Motor neuron (in vitro differentiated cells): ENCODE measurements around the gene NACC2. TPM values are rescaled to one million over a fixed set of nuclear protein-coding genes. Genes with fewer than 3 reads are reported as not detected.

Experiments
- ATAC-seq, 8 experiments: fragments of 200-7000 bp; cut with Tn5 transposase; replicated peaks in 6 of 8; 2 replicates each; pipeline ENCODE4 v1.8.0; 2021; ENCODE audit warnings: mild to moderate bottlenecking in 8 of 8, moderate library complexity in 8 of 8
- H3K27ac ChIP-seq, 2 donors: fragments of 250-450 bp; sonication (Bioruptor Pico); 2 replicates each; pipeline ENCODE4 v1.9.0; 2021; ENCODE audit warnings: antibody characterized with exemption in 2 of 2, mild to moderate bottlenecking in 2 of 2, moderate library complexity in 1 of 2
- H3K4me1 ChIP-seq, 2 donors: fragments of 250-450 bp; sonication (Bioruptor Pico); replicated peaks in 1 of 2; 2 replicates each; pipeline ENCODE4 v1.6.1; 2021; ENCODE audit warnings: antibody characterized with exemption in 2 of 2, mild to moderate bottlenecking in 2 of 2, moderate library complexity in 1 of 2
- H3K4me3 ChIP-seq, 5 donors: fragments of 250-450 bp; sonication (Bioruptor Pico); 2 replicates each; pipeline ENCODE4 v1.9.0; 2021; ENCODE audit warnings: antibody characterized with exemption in 5 of 5, mild to moderate bottlenecking in 5 of 5, moderate library complexity in 4 of 5
- WGBS, 10 experiments: fragments of 450-650 bp; shearing (Covaris generic); methylation state at CpG; one replicate each; pipeline ENCODE4 v1.0.0; 2022; 5-methylcytosine and 5-hydroxymethylcytosine counted together
- in situ Hi-C, 9 experiments: fragments of 400-800 bp; cut with MboI; loops; one replicate each; pipeline ENCODE4 v1.15.0; 2021; ENCODE audit warnings: low sequenced_read_pairs in 9 of 9, low pct_unique_long_range_greater_than_20kb in 2 of 9; ENCODE audit not compliant: unreplicated experiment in 9 of 9
- total RNA-seq, 8 experiments: library from RNA; unstranded; fragments of 300-600 nt; gene quantifications; 2 replicates each; pipeline versions ENCODE4 v1.2.3 to v1.2.4, GENCODE V29; 2022

The NACC2 gene
- total RNA-seq, 8 experiments from 2014 or later: 3.8 to 43.0 (median 16.7) TPM

DNA sequence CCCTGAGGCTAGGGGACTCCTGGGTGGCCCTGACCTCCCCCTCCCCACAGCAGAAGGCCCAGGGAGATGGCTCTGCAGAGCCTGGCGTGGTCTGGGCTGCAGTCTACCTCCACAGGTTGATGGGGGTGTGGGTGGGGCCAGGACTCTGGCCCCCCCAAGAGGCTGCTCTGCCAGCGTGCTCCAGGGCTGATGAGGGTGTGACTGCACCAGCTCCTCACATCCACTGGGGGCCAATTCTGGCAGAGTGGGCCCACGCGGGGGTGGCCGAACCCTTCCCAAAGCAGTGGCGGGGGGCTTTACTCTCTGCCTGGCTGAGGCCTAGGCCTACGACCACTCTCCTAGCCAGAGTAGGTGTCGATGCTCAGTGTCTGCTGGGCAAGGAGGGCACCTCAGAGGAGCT is 105.9 kb downstream of the NACC2 start:
- in situ Hi-C loops: loop anchor here in 1 of 9 experiments (25.0 kb wide), 1 partner anchor 98 kb away; the partner anchor contains the start of gene NACC2
- WGBS, 10 experiments: 60 to 100% (median 100%) methylated on average over 1 to 2 of the region's 8 CpGs; no CpG with 5 or more reads in 7 of the 10 experiments
- no peak overlapping the region for H3K4me3 ChIP-seq
- H3K27ac ChIP-seq: peak overlapping the region; percentile 69 to 72
- ATAC-seq: no peak
- H3K4me1 ChIP-seq: peaks cover 65 to 87% of the 10 kb centered on the region in 2 donors

DNA sequence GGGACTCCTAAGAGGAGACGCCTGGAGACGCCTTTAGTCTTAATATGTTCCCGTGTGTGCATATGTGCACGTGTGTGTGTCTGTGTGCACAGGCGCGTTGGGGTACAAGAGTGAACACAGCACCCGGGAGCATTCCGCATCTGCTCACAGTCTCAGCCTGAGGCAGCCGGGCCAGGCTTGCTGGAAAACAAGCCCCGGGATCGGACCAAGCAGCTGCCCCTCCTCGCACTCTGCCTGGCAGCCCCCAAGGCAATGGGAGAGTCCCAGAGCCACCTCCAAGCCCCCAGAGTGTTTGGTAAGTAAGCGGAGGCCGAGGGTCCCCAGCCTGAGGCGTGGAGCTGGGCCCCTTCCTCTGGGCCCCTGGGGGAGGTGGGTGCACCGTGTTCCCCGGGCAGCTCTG is 106.6 kb downstream of the NACC2 start:
- peak in 5 of 8 experiments; percentile 4 to 18 (median 14) for ATAC-seq
- Histone ChIP-seq H3K4me1 (peaks cover 64 to 87% of the 10 kb centered on the region in 2 donors), H3K4me3 (no peak overlapping the region), H3K27ac (peak overlapping the region in 1 of 2 donors; percentile 69)
- 50 to 100% (median 93%) methylated on average over 1 to 5 of the region's 17 CpGs; no CpG with 5 or more reads in 5 of the 10 experiments for WGBS, 10 experiments
- in situ Hi-C loops: loop anchor here in 1 of 9 experiments (25.0 kb wide), 1 partner anchor 99 kb away; the partner anchor contains the start of gene NACC2

DNA sequence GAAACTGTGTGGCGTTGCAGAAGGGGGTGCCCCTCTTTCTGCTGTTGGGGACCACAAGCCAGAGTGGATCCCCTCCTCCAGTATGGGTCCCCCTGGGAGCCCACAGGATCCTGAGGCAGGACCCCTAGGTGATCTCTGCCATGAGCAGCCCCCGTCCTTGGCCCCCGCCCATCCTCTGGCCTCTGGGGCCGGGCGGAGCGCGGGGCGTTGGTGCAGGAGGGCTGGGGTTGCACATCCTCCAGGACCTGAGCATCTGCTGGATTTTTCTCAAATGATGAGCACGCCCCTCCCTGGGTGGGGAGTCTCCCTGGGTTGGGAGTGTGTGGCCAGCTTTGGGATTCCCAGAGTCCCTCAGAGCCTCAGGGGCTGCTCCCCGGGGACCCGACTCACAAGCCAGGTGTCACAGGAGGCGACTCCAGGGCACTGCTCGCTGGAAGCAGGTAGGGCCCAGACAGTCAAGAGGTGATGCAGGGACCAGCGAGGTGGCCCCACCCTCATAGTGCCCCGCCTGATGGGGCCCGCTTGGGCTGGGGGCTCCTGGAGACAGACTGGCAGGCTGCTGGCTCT is 107.2 kb downstream of the NACC2 start:
- in situ Hi-C loops: loop anchor here in 1 of 9 experiments (25.0 kb wide), 1 partner anchor 99 kb away; the partner anchor contains the start of gene NACC2
- Histone ChIP-seq H3K4me3 (no peak overlapping the region), H3K27ac (no peak overlapping the region), H3K4me1 (peaks cover 65 to 87% of the 10 kb centered on the region in 2 donors)
- no peak for ATAC-seq
- WGBS, 10 experiments: 93 to 100% (median 100%) methylated on average over 3 of the region's 16 CpGs; no CpG with 5 or more reads in 7 of the 10 experiments

- peaks cover 56 to 77% of the 10 kb centered on the region in 2 donors for H3K4me1 ChIP-seq
Measured at GRCh38 chr9:135986605-135987004, 108.5 kb downstream of the NACC2 start.

GRCh38 chr9:135985889-135986288 is 109.2 kb downstream of the NACC2 start:
- Histone ChIP-seq H3K27ac (no peak overlapping the region), H3K4me1 (peaks cover 50 to 70% of the 10 kb centered on the region in 2 donors), H3K4me3 (no peak overlapping the region)
- in situ Hi-C loops: loop anchor here in 1 of 9 experiments (25.0 kb wide), 1 partner anchor 101 kb away; the partner anchor contains the start of gene NACC2
- no peak for ATAC-seq
- WGBS, 10 experiments: 60 to 100% (median 100%) methylated on average over 1 of the region's 21 CpGs; no CpG with 5 or more reads in 7 of the 10 experiments

More at GRCh38 chr9:135986605-135987004, 108.5 kb downstream of the NACC2 start:
- Histone ChIP-seq H3K27ac (no peak overlapping the region), H3K4me3 (no peak overlapping the region)
- in situ Hi-C loops: loop anchor here in 1 of 9 experiments (25.0 kb wide), 1 partner anchor 101 kb away; the partner anchor contains the start of gene NACC2
- ATAC-seq: no peak
- whole genome bisulfite sequencing, 10 experiments: 20 to 66% methylated on average over 1 to 5 of the region's 15 CpGs; no CpG with 5 or more reads in 8 of the 10 experiments

DNA sequence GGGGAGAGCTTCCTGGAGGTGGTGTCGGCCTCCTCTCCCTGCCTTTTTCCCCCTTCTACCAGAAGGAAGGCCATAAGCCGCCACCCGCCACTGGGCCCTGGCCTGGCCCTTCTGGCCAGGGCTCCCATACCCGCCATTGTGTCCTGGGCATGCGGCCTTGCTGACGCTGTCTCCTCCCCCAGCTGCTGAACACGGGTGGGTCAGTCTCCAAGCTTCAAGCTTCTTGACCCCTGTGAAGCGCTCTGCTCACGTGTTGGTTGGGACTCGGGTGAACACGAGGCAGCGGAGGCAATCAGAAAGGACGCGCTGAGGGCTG is 109.7 kb downstream of the NACC2 start:
- WGBS, 10 experiments: 77 to 100% (median 97%) methylated on average over 1 to 5 of the region's 14 CpGs; no CpG with 5 or more reads in 5 of the 10 experiments
- ATAC-seq: no peak
- Histone ChIP-seq H3K4me3 (no peak overlapping the region), H3K4me1 (peaks cover 48 to 67% of the 10 kb centered on the region in 2 donors), H3K27ac (no peak overlapping the region)
- in situ Hi-C loops: loop anchor here in 1 of 9 experiments (25.0 kb wide), 1 partner anchor 102 kb away; the partner anchor contains the start of gene NACC2

DNA sequence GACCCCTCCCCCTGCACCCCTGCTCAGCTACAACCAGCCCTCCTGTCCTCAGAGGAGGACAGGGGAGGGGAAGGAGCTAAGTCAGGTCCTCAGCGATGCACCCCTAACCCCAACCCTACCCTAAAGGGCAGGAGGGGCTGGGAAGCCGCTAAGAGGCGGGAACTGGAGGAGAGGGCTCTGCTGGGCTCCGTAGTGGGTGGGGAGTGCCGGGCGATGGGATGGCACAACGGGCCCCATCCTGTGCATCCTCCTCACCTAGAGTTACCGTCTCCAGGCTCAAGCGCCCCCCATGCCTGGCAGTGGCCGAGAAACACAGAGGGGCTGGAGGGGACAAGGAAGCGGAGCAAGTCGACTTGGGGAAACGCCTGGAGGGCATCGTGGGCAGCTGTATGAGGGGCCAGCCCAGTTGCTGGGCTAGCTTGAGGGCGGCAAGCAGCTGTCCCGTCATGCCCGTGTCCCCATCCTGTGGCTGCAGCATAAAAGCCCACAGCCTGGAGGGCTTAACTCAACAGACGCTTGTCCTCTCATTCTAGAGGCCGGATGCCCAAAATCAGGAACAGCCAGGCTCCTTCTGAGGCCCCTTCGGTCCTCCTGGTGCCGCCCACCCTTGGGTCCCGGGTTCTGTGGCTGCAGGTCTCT is 110.9 kb downstream of the NACC2 start:
- Histone ChIP-seq H3K4me1 (peaks cover 39 to 56% of the 10 kb centered on the region in 2 donors), H3K27ac (peak overlapping the region in 1 of 2 donors; percentile 5), H3K4me3 (no peak overlapping the region)
- ATAC-seq: peak in 1 of 8 experiments; percentile 4
- in situ Hi-C loops: loop anchor here in 1 of 9 experiments (25.0 kb wide), 1 partner anchor 103 kb away; the partner anchor contains the start of gene NACC2
- 25 to 100% (median 80%) methylated on average over 1 to 9 of the region's 22 CpGs; no CpG with 5 or more reads in 3 of the 10 experiments for WGBS, 10 experiments

- 15 to 76% (median 67%) methylated on average over 9 to 23 of the region's 26 CpGs; no CpG with 5 or more reads in 1 of the 10 experiments for WGBS, 10 experiments
- peak in 6 of 8 experiments; percentile 9 to 48 (median 26) for ATAC-seq
- in situ Hi-C loops: loop anchor here in 1 of 9 experiments (25.0 kb wide), 1 partner anchor 104 kb away; the partner anchor contains the start of gene NACC2
- H3K27ac ChIP-seq: peak overlapping the region in 1 of 2 donors; percentile 5
- H3K4me1 ChIP-seq: peaks cover 39 to 56% of the 10 kb centered on the region in 2 donors
- H3K4me3 ChIP-seq: no peak overlapping the region
Measured at GRCh38 chr9:135983208-135984071, 111.6 kb downstream of the NACC2 start.

- no peak overlapping the region for H3K27ac ChIP-seq
- peak in 1 of 8 experiments; percentile 7 for ATAC-seq
- in situ Hi-C loops: loop anchor here in 1 of 9 experiments (25.0 kb wide), 1 partner anchor 105 kb away; the partner anchor contains the start of gene NACC2
- WGBS, 10 experiments: 73 to 89% (median 80%) methylated on average over 6 to 14 of the region's 24 CpGs; no CpG with 5 or more reads in 4 of the 10 experiments
- peaks cover 32 to 48% of the 10 kb centered on the region in 2 donors for H3K4me1 ChIP-seq
- H3K4me3 ChIP-seq: no peak overlapping the region
Measured at GRCh38 chr9:135982499-135983207, 112.4 kb downstream of the NACC2 start.

DNA sequence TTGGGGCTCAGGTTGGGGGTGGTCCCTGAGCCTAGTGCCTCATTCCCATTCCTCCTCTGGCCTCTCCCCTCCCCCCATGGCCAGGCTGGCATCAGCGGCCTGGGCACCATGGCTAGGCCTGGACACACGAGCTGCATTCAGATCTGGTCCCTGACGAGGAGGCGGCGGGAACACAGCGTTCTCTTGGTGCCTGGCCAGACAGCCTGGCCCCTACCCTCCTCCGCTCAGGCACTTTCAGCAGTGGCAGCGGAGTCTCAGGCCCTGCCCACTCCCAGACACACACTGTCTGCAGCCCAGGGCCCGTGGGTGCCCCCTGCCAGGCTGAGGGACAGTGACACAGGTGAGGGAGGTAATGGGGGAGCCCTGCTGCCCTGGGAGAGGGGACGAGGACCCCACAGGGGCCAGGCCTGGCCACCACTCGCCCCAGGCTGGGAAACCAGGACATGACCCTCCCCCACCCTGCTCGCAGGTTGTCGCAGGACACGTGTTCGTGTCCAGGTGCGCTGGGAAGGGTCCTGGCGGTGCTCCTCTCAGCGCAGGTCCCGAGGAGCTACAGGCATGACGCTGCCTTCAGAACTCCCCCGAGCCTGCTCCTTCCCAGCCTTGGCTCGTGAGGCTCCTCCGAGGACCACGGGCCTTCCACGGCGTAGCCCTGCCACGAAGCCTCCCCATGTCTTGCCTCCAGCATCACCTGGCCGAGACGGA is 114.0 kb downstream of the NACC2 start:
- peaks cover 35 to 47% of the 10 kb centered on the region in 2 donors for H3K4me1 ChIP-seq

DNA sequence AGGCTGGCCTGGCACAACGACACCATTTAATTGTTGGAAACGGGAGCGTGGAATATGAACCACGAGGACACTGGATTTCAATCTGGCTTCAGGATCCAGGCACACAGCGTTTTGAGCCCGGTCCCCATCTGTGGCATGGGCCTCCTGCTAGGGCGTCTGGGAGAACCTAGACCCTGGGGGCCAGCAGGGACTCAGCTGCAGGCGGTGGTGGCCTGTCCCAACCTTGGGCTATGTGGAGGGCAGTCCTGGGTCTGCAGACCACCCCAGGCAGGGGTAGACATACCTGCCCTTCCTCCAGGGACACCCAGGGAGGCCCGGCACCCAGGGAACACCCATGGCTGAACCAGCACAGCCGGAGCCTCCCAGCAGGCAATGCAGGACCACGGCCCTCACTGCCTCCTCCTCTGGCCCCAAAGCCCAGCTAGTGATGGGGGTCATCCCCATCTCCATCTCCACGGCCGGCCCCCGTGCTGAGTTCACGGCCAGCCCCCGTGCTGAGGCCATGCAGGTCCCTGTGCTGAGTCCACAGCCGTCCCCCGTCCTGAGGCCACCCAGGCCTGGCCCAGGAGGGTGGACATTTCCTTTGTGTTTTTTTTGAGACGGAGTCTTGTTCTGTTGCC is 115.4 kb downstream of the NACC2 start:
- Histone ChIP-seq H3K4me3 (no peak overlapping the region), H3K4me1 (peaks cover 37 to 46% of the 10 kb centered on the region in 2 donors), H3K27ac (no peak overlapping the region)
- peak in 1 of 8 experiments; percentile 11 for ATAC-seq
- in situ Hi-C loops: loop anchor here in 1 of 9 experiments (25.0 kb wide), 1 partner anchor 108 kb away; the partner anchor contains the start of gene NACC2
- WGBS, 10 experiments: 50 to 100% (median 57%) methylated on average over 1 to 5 of the region's 19 CpGs; no CpG with 5 or more reads in 7 of the 10 experiments

More for the DNA sequence above, 114.0 kb downstream of the NACC2 start:
- peak in 4 of 8 experiments; percentile 4 to 31 (median 14) for ATAC-seq
- WGBS, 10 experiments: 46 to 100% (median 87%) methylated on average over 1 to 9 of the region's 29 CpGs; no CpG with 5 or more reads in 6 of the 10 experiments
- Histone ChIP-seq H3K4me3 (no peak overlapping the region), H3K27ac (no peak overlapping the region)
- in situ Hi-C loops: loop anchor here in 1 of 9 experiments (25.0 kb wide), 1 partner anchor 106 kb away; the partner anchor contains the start of gene NACC2
